GM23338 (cell line): ENCODE measurements around the gene CACNB1. TPM values are rescaled to one million over a fixed set of nuclear protein-coding genes. Genes with fewer than 3 reads are reported as not detected.

Experiments
- ATAC-seq: fragments of 200-7000 bp; cut with Tn5 transposase; 3 replicates; pipeline ENCODE4 v1.9.1; 2020
- DNase-seq: peaks from one replicate; pipeline ENCODE4 v3.0.0-alpha.2; 2015; ENCODE audit warnings: low spot score
- H2AFZ ChIP-seq: fragments of 200-600 bp; sonication (generic); 2 replicates; pipeline ENCODE4 v1.8.0; 2016; ENCODE audit warnings: antibody characterized with exemption, mild to moderate bottlenecking, moderate library complexity
- H3F3A ChIP-seq: fragments of 200-600 bp; sonication (generic); replicated peaks from 2 replicates; pipeline ENCODE4 v1.8.0; 2017; ENCODE audit warnings: antibody characterized with exemption, mixed run types, low read depth
- H3K27ac ChIP-seq: fragments of 200-600 bp; sonication (generic); 2 replicates; pipeline ENCODE4 v1.6.1; 2016; ENCODE audit warnings: low read depth
- H3K27me3 ChIP-seq: fragments of 200-600 bp; sonication (generic); 2 replicates; pipeline ENCODE4 v1.8.0; 2016; ENCODE audit warnings: mild to moderate bottlenecking, mixed run types, moderate library complexity; ENCODE audit not compliant: insufficient read depth
- H3K36me3 ChIP-seq: fragments of 200-600 bp; sonication (generic); 2 replicates; pipeline ENCODE4 v1.8.0; 2016; ENCODE audit warnings: mild to moderate bottlenecking; ENCODE audit not compliant: insufficient read depth
- H3K4me1 ChIP-seq: fragments of 200-600 bp; sonication (generic); 2 replicates; pipeline ENCODE4 v1.8.0; 2016; ENCODE audit warnings: mild to moderate bottlenecking, moderate library complexity; ENCODE audit not compliant: insufficient read depth
- H3K4me2 ChIP-seq: fragments of 200-600 bp; sonication (generic); 2 replicates; pipeline ENCODE4 v1.7.1; 2017; ENCODE audit warnings: mixed run types
- H3K4me3 ChIP-seq: fragments of 200-600 bp; sonication (generic); 2 replicates; pipeline ENCODE4 v1.6.1; 2016; ENCODE audit warnings: mixed run types
- H3K79me2 ChIP-seq: fragments of 200-600 bp; sonication (generic); replicated peaks from 2 replicates; pipeline ENCODE4 v1.8.0; 2017; ENCODE audit warnings: mild to moderate bottlenecking; ENCODE audit not compliant: insufficient read depth
- H3K9me2 ChIP-seq: fragments of 200-600 bp; sonication (generic); 2 replicates; pipeline ENCODE4 v1.8.0; 2017; ENCODE audit not compliant: insufficient read depth
- H4K20me1 ChIP-seq: fragments of 200-600 bp; sonication (generic); replicated peaks from 2 replicates; pipeline ENCODE4 v1.8.0; 2017; ENCODE audit warnings: mild to moderate bottlenecking; ENCODE audit not compliant: insufficient read depth
- H3K27ac Mint-ChIP-seq: 2 replicates; pipeline ENCODE4 v1.8.0; 2020; ENCODE audit warnings: inconsistent platforms, mild to moderate bottlenecking, moderate library complexity, mixed read lengths
- H3K27me3 Mint-ChIP-seq: 3 replicates; pipeline ENCODE4 v1.8.0; 2022; ENCODE audit warnings: low read depth, mild to moderate bottlenecking, moderate library complexity, mixed read lengths, inconsistent platforms; ENCODE audit not compliant: insufficient read depth, poor library complexity
- H3K36me3 Mint-ChIP-seq: 3 replicates; pipeline ENCODE4 v1.8.0; 2021; ENCODE audit warnings: low read depth, mild to moderate bottlenecking, inconsistent platforms, moderate library complexity, mixed read lengths
- H3K4me1 Mint-ChIP-seq: 3 replicates; pipeline ENCODE4 v1.8.0; 2020; ENCODE audit warnings: mild to moderate bottlenecking, inconsistent platforms, mixed read lengths
- H3K4me3 Mint-ChIP-seq: 3 replicates; pipeline ENCODE4 v1.8.0; 2021; ENCODE audit warnings: moderate library complexity, mild to moderate bottlenecking, inconsistent platforms, mixed read lengths
- H3K9me3 Mint-ChIP-seq: 3 replicates; pipeline ENCODE4 v1.8.0; 2020; ENCODE audit warnings: moderate library complexity, mild to moderate bottlenecking, inconsistent platforms, mixed read lengths
- EZH2 ChIP-seq: fragments of 200-600 bp; sonication (generic); IDR thresholded peaks from one replicate; pipeline ENCODE4 v1.8.0; 2017; ENCODE audit warnings: antibody characterized with exemption, mild to moderate bottlenecking, low read depth; ENCODE audit not compliant: unreplicated experiment
- EZH2phosphoT487 ChIP-seq: fragments of 200-600 bp; sonication (generic); IDR thresholded peaks from one replicate; pipeline ENCODE4 v1.8.1; 2018; ENCODE audit warnings: antibody characterized with exemption; ENCODE audit not compliant: unreplicated experiment
- NANOG ChIP-seq: IDR thresholded peaks from 2 replicates; pipeline ENCODE4 v1.6.1; 2016; ENCODE audit warnings: antibody characterized with exemption, borderline replicate concordance
- POLR2AphosphoS5 ChIP-seq: IDR thresholded peaks from 2 replicates; pipeline ENCODE4 v1.6.1; 2016; ENCODE audit warnings: antibody characterized with exemption, low read depth
- ZNF114 ChIP-seq: fragments of 250-450 bp; sonication (Bioruptor Pico); IDR thresholded peaks from 2 replicates; pipeline ENCODE4 v1.5.0; 2020; ENCODE audit warnings: mild to moderate bottlenecking, moderate library complexity
- polyA plus RNA-seq: library from polyadenylated mRNA; unstranded; fragments of >200 nt; fragmentation: Nextera tagmentation; extraction: Ambion mirVana; gene quantifications from 2 replicates; pipeline ENCODE4 v1.2.1, GENCODE V29; 2016
- total RNA-seq: library from RNA; depleted of rRNA; stranded (reverse); fragments of >200 nt; shearing (Covaris generic); gene quantifications from 2 replicates; pipeline ENCODE4 v1.2.3, GENCODE V29; 2014
- TF ChIP-seq, protein P1 (sequence below), 2 experiments: fragments of 200-600 bp in 1 of 2; sonication (generic) in 1 of 2; conservative IDR thresholded peaks; 2 replicates each; pipeline versions ENCODE4 v1.5.1 to v1.6.1; 2016 to 2017; ENCODE audit warnings: antibody characterized with exemption in 2 of 2, low read depth in 2 of 2, mild to moderate bottlenecking in 2 of 2, moderate library complexity in 1 of 2
- TF ChIP-seq, protein P2 (sequence below): fragments of 250-450 bp; sonication (Bioruptor Pico); IDR thresholded peaks from 2 replicates; pipeline ENCODE4 v1.5.0; 2020; ENCODE audit warnings: mild to moderate bottlenecking, moderate library complexity

The CACNB1 gene
- total and polyA plus RNA-seq, 2 experiments from 2014 or later, result 8.4 to 13.1 TPM

DNA sequence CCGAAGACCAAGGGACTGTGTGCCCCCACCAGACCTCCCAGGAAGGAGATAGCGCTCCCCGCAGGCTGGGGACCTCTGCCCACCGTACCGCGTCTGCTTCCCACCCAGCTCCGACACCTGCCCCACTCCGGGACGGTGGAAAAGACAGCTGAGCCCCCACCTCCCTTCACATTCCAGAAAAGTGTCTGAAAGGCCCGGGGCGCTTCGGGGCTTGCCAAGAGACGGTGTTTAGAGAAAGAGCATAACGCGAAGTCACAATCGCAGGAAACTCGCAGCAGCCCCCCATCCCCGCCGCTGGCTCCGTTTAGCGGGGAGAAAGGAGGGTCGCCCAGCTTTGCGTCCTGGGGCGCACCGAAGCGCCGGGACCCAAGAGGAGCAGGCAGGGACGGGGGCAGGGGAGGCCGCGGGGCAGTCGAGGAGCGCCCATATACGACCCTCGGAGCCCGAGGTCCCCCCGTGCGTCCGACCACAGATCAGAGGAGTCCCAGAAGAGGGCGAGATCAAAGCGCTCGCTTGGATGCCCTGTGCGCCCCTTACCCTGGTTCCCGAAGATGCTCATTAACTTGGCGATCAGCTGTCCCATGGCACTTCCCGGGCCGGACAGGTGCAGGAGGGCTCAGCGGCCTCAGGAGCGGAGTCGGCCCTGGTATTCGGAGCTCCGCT lies 32.2 kb downstream of the CACNB1 start:
- H3K4me2 ChIP-seq, result peak overlapping the region; percentile 81
- no peak overlapping the region for H3K27ac Mint-ChIP-seq

DNA sequence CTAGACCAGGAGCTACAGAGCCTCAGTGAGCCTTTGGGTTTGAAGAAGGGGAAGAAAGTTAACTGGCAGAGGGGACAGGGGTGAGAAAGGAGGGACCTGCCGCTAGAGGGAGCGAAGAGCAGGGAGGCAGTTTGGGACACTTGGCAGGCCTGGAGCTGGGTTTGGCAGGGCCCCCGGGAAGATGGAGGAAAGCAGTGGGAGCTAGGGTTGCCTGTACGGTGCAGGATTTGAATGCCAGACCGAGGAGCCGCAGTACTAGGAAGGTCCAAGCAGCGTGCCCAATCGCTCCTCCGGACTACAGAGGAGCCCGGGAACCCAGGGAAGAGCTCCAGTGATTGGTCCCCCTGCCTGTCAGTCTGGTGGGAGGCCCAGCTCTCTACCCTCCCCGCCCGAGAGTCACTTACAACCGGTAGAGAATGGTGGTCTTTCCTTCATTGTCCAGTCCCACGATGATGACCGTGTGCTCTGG lies 32.8 kb downstream of the CACNB1 start:
- ATAC-seq (peak; percentile 90), DNase-seq (peak; percentile 97)
- TF ChIP-seq, protein P1, sequence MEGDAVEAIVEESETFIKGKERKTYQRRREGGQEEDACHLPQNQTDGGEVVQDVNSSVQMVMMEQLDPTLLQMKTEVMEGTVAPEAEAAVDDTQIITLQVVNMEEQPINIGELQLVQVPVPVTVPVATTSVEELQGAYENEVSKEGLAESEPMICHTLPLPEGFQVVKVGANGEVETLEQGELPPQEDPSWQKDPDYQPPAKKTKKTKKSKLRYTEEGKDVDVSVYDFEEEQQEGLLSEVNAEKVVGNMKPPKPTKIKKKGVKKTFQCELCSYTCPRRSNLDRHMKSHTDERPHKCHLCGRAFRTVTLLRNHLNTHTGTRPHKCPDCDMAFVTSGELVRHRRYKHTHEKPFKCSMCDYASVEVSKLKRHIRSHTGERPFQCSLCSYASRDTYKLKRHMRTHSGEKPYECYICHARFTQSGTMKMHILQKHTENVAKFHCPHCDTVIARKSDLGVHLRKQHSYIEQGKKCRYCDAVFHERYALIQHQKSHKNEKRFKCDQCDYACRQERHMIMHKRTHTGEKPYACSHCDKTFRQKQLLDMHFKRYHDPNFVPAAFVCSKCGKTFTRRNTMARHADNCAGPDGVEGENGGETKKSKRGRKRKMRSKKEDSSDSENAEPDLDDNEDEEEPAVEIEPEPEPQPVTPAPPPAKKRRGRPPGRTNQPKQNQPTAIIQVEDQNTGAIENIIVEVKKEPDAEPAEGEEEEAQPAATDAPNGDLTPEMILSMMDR (conservative IDR thresholded peaks at IDR 0.05; ENCODE audit: low read depth in 2 of 2), result peak; percentile 83 to 87
- TF ChIP-seq POLR2AphosphoS5, result peak; percentile 68
- TF ChIP-seq ZNF114 (CRISPR knock-in tag), result 0 out of 2 replicates have a peak, but pooled peaks have one; percentile 13
- TF ChIP-seq EZH2, result no peak
- H3K4me3 ChIP-seq, result peak overlapping the region; percentile 87
- Mint-ChIP-seq H3K4me1 (peaks cover 9% of the 10 kb centered on the region), H3K36me3 (peaks cover 7% of the 10 kb centered on the region; the same call in 1 of the 3 replicates), H3K9me3 (peaks cover 9% of the 10 kb centered on the region; the same call in 2 of the 3 replicates), H3K27me3 (peaks cover 25% of the 10 kb centered on the region), H3K4me3 (peak overlapping the region; percentile 89), H3K27ac (no peak overlapping the region)
- H2AFZ ChIP-seq, result peak overlapping the region; percentile 98
- H3K9me2 ChIP-seq, result no peaks in the 10 kb centered on the region
- H4K20me1 ChIP-seq, result no peaks in the 10 kb centered on the region
- peak overlapping the region; percentile 81 for H3K4me2 ChIP-seq
- H3K4me1 ChIP-seq, result peaks cover 20% of the 10 kb centered on the region; the same call in 1 of the 2 replicates
- no peaks in the 10 kb centered on the region for H3K36me3 ChIP-seq
- no peaks in the 10 kb centered on the region for H3K79me2 ChIP-seq
- H3F3A ChIP-seq, result peaks cover 6% of the 10 kb centered on the region; the same call in 1 of the 2 replicates
- peaks cover 33% of the 10 kb centered on the region for H3K27me3 ChIP-seq
- H3K27ac ChIP-seq, result no peak overlapping the region

More for the DNA sequence above, 32.2 kb downstream of the CACNB1 start:
- H3K79me2 ChIP-seq, result no peaks in the 10 kb centered on the region
- no peak overlapping the region for H3K27ac ChIP-seq
- peaks cover 7% of the 10 kb centered on the region; the same call in 1 of the 3 replicates for H3K36me3 Mint-ChIP-seq
- peaks cover 20% of the 10 kb centered on the region; the same call in 1 of the 2 replicates for H3K4me1 ChIP-seq
- H3K27me3 Mint-ChIP-seq, result peaks cover 25% of the 10 kb centered on the region
- peak overlapping the region; percentile 89 for H3K4me3 Mint-ChIP-seq
- H3K36me3 ChIP-seq, result no peaks in the 10 kb centered on the region
- peak overlapping the region; percentile 98 for H2AFZ ChIP-seq
- H3K27me3 ChIP-seq, result peaks cover 33% of the 10 kb centered on the region
- H3K4me3 ChIP-seq, result peak overlapping the region; percentile 87
- peaks cover 6% of the 10 kb centered on the region; the same call in 1 of the 2 replicates for H3F3A ChIP-seq
- ATAC-seq (peak; percentile 18), DNase-seq (peak; percentile 64)
- no peaks in the 10 kb centered on the region for H4K20me1 ChIP-seq
- TF ChIP-seq EZH2 (peak; percentile 18), NANOG (no peak)
- H3K9me2 ChIP-seq, result no peaks in the 10 kb centered on the region
- H3K4me1 Mint-ChIP-seq, result peaks cover 9% of the 10 kb centered on the region
- H3K9me3 Mint-ChIP-seq, result peaks cover 9% of the 10 kb centered on the region; the same call in 2 of the 3 replicates

DNA sequence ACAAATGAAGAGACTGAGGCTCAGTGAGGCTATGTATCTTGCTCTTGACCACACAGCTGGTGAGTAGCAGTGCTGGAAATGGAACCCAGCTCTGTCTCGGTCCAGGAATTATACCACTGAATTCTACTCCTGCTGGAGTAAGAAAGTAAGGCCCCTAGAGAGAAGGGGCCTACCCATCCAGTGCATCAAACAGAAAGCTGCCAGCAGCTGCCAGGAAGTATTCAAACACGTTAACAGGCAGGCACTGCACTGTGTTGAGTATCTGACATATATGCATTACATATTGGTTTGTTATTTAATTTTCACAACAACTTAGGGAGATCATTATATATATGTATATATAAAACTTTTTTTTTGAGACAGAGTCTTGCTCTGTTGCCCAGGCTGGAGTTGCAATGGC lies 35.5 kb downstream of the CACNB1 start:
- Histone ChIP-seq H3K4me3 (no peak overlapping the region), H2AFZ (no peak overlapping the region), H4K20me1 (no peaks in the 10 kb centered on the region), H3K4me1 (peaks cover 11% of the 10 kb centered on the region; the same call in 1 of the 2 replicates), H3K9me2 (no peaks in the 10 kb centered on the region), H3K27me3 (peaks cover 21% of the 10 kb centered on the region), H3F3A (peaks cover 6% of the 10 kb centered on the region; the same call in 1 of the 2 replicates), H3K27ac (no peak overlapping the region), H3K36me3 (no peaks in the 10 kb centered on the region), H3K4me2 (no peak overlapping the region), H3K79me2 (no peaks in the 10 kb centered on the region)
- ATAC-seq, result no peak
- H3K36me3 Mint-ChIP-seq, result no peaks in the 10 kb centered on the region
- no peak overlapping the region for H3K27ac Mint-ChIP-seq
- peaks cover 4% of the 10 kb centered on the region; the same call in 2 of the 3 replicates for H3K4me1 Mint-ChIP-seq
- no peak for DNase-seq
- H3K27me3 Mint-ChIP-seq, result peaks cover 29% of the 10 kb centered on the region
- H3K9me3 Mint-ChIP-seq, result no peaks in the 10 kb centered on the region
- H3K4me3 Mint-ChIP-seq, result no peak overlapping the region
- TF ChIP-seq ZNF114 (CRISPR knock-in tag) (no peak), EZH2phosphoT487 (no peak)
- TF ChIP-seq, protein P2, sequence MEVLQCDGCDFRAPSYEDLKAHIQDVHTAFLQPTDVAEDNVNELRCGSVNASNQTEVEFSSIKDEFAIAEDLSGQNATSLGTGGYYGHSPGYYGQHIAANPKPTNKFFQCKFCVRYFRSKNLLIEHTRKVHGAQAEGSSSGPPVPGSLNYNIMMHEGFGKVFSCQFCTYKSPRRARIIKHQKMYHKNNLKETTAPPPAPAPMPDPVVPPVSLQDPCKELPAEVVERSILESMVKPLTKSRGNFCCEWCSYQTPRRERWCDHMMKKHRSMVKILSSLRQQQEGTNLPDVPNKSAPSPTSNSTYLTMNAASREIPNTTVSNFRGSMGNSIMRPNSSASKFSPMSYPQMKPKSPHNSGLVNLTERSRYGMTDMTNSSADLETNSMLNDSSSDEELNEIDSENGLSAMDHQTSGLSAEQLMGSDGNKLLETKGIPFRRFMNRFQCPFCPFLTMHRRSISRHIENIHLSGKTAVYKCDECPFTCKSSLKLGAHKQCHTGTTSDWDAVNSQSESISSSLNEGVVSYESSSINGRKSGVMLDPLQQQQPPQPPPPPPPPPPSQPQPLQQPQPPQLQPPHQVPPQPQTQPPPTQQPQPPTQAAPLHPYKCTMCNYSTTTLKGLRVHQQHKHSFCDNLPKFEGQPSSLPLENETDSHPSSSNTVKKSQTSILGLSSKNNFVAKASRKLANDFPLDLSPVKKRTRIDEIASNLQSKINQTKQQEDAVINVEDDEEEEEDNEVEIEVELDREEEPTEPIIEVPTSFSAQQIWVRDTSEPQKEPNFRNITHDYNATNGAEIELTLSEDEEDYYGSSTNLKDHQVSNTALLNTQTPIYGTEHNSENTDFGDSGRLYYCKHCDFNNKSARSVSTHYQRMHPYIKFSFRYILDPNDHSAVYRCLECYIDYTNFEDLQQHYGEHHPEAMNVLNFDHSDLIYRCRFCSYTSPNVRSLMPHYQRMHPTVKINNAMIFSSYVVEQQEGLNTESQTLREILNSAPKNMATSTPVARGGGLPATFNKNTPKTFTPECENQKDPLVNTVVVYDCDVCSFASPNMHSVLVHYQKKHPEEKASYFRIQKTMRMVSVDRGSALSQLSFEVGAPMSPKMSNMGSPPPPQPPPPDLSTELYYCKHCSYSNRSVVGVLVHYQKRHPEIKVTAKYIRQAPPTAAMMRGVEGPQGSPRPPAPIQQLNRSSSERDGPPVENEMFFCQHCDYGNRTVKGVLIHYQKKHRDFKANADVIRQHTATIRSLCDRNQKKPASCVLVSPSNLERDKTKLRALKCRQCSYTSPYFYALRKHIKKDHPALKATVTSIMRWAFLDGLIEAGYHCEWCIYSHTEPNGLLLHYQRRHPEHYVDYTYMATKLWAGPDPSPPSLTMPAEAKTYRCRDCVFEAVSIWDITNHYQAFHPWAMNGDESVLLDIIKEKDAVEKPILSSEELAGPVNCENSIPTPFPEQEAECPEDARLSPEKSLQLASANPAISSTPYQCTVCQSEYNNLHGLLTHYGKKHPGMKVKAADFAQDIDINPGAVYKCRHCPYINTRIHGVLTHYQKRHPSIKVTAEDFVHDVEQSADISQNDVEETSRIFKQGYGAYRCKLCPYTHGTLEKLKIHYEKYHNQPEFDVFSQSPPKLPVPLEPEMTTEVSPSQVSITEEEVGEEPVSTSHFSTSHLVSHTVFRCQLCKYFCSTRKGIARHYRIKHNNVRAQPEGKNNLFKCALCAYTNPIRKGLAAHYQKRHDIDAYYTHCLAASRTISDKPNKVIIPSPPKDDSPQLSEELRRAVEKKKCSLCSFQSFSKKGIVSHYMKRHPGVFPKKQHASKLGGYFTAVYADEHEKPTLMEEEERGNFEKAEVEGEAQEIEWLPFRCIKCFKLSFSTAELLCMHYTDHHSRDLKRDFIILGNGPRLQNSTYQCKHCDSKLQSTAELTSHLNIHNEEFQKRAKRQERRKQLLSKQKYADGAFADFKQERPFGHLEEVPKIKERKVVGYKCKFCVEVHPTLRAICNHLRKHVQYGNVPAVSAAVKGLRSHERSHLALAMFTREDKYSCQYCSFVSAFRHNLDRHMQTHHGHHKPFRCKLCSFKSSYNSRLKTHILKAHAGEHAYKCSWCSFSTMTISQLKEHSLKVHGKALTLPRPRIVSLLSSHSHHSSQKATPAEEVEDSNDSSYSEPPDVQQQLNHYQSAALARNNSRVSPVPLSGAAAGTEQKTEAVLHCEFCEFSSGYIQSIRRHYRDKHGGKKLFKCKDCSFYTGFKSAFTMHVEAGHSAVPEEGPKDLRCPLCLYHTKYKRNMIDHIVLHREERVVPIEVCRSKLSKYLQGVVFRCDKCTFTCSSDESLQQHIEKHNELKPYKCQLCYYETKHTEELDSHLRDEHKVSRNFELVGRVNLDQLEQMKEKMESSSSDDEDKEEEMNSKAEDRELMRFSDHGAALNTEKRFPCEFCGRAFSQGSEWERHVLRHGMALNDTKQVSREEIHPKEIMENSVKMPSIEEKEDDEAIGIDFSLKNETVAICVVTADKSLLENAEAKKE (CRISPR knock-in tag), result no peak
